Keratinocyte (primary cell): ENCODE results near the gene SPOP. TPM values are rescaled to one million over a fixed set of nuclear protein-coding genes. Genes with fewer than 3 reads are reported as not detected.

ENCODE experiments used
- DNase-seq: peaks from one replicate; pipeline ENCODE4 v3.0.0-alpha.2; 2011; ENCODE audit warnings: low read depth, missing footprints, low spot score
- FAIRE-seq: peaks from 2 replicates; lab custom pipeline; 2011; peaks lifted over from hg19 to GRCh38; lab: Jason Lieb, UNC
- H2AFZ ChIP-seq: 2 replicates; pipeline ENCODE4 v1.6.0; 2012; ENCODE audit warnings: low read length, control low read depth, inconsistent platforms; ENCODE audit not compliant: control insufficient read depth
- H3K27ac ChIP-seq: 2 replicates; pipeline ENCODE4 v1.5.1; 2011; ENCODE audit warnings: low read length; ENCODE audit not compliant: control insufficient read depth, insufficient read depth
- H3K27me3 ChIP-seq: 3 replicates; pipeline ENCODE4 v1.6.0; 2011; ENCODE audit warnings: low read length; ENCODE audit not compliant: control insufficient read depth, insufficient read depth; ENCODE audit errors: extremely low read depth
- H3K36me3 ChIP-seq, 2 experiments: 2 replicates in 1 of 2; 3 replicates in 1 of 2; pipeline ENCODE4 v1.5.1; 2011; ENCODE audit warnings: low read length in 2 of 2, mild to moderate bottlenecking in 1 of 2; ENCODE audit not compliant: control insufficient read depth in 2 of 2, insufficient read depth in 2 of 2; ENCODE audit errors: extremely low read depth in 1 of 2
- H3K4me1 ChIP-seq: 3 replicates; pipeline ENCODE4 v1.5.1; 2011; ENCODE audit warnings: low read length; ENCODE audit not compliant: control insufficient read depth, insufficient read depth; ENCODE audit errors: extremely low read depth
- H3K4me2 ChIP-seq: 3 replicates; pipeline ENCODE4 v1.6.0; 2011; ENCODE audit warnings: low read depth, low read length; ENCODE audit not compliant: control insufficient read depth, insufficient read depth; ENCODE audit errors: extremely low read depth
- H3K4me3 ChIP-seq, 3 experiments: fragments of 200-600 bp in 1 of 3; sonication (generic) in 1 of 3; 2 replicates in 2 of 3; 3 replicates in 1 of 3; pipeline ENCODE4 v1.5.1; 2011 to 2016; ENCODE audit warnings: low read length in 3 of 3, mild to moderate bottlenecking in 3 of 3, control low read depth in 2 of 3, inconsistent platforms in 1 of 3, low read depth in 1 of 3, mixed read lengths in 1 of 3, mixed run types in 1 of 3, moderate library complexity in 1 of 3; ENCODE audit not compliant: control insufficient read depth in 2 of 3, insufficient read depth in 2 of 3; ENCODE audit errors: extremely low read depth in 1 of 3
- H3K79me2 ChIP-seq: 2 replicates; pipeline ENCODE4 v1.6.0; 2012; ENCODE audit warnings: low read length; ENCODE audit not compliant: control insufficient read depth, insufficient read depth
- H3K9ac ChIP-seq: 3 replicates; pipeline ENCODE4 v1.6.0; 2011; ENCODE audit warnings: low read length; ENCODE audit not compliant: control insufficient read depth, insufficient read depth; ENCODE audit errors: extremely low read depth
- H3K9me1 ChIP-seq: 3 replicates; pipeline ENCODE4 v1.6.0; 2011; ENCODE audit warnings: low read length; ENCODE audit not compliant: control insufficient read depth, insufficient read depth; ENCODE audit errors: extremely low read depth
- H3K9me3 ChIP-seq: 2 replicates; pipeline ENCODE4 v1.5.1; 2012; ENCODE audit warnings: low read depth, low read length; ENCODE audit not compliant: control insufficient read depth
- H4K20me1 ChIP-seq: 3 replicates; pipeline ENCODE4 v1.6.0; 2011; ENCODE audit warnings: low read length; ENCODE audit not compliant: control insufficient read depth, insufficient read depth; ENCODE audit errors: extremely low read depth
- EZH2 ChIP-seq: IDR thresholded peaks from one replicate; pipeline ENCODE4 v1.6.1; 2012; ENCODE audit warnings: inconsistent platforms, mild to moderate bottlenecking, low read length, moderate library complexity
- dilution Hi-C: fragments of 300-500 bp; cut with MboI; formaldehyde crosslinking; loops from one replicate; pipeline ENCODE4 v1.7.0; 2020; ENCODE audit warnings: low sequenced_read_pairs; ENCODE audit not compliant: extremely low pct_ligation_motif_present
- polyA plus RNA-seq, 5 experiments: library from polyadenylated mRNA; depleted of rRNA in 3 of 5; stranded (reverse) in 3 of 5; stranded (forward) in 1 of 5; unstranded in 1 of 5; fragments of >200 nt; gene quantifications; 1 replicate in 1 of 5; 2 replicates in 3 of 5; 3 replicates in 1 of 5; pipeline versions ENCODE4 v1.2.1 to v1.2.3, GENCODE V29; 2011 to 2012; ENCODE audit warnings: missing spikeins in 2 of 5, low read depth in 1 of 5, low replicate concordance in 1 of 5
- TF ChIP-seq, protein P1 (sequence below), 3 experiments: IDR thresholded peaks in 1 of 3; conservative IDR thresholded peaks in 1 of 3; optimal IDR thresholded peaks in 1 of 3; 2 replicates in 2 of 3; 3 replicates in 1 of 3; pipeline versions ENCODE3 to v1.5.1; 2011; ENCODE audit warnings: low read length in 3 of 3, mild to moderate bottlenecking in 3 of 3, moderate library complexity in 2 of 3, control low read depth in 1 of 3, inconsistent platforms in 1 of 3; ENCODE audit not compliant: insufficient read depth in 2 of 3; ENCODE audit errors: extremely low read depth in 1 of 3

The SPOP gene
- polyA plus RNA-seq, 1 donor (not counting 4 experiments of a cell fraction or from before 2014, with no cell fraction given), result 27.5 TPM

DNA sequence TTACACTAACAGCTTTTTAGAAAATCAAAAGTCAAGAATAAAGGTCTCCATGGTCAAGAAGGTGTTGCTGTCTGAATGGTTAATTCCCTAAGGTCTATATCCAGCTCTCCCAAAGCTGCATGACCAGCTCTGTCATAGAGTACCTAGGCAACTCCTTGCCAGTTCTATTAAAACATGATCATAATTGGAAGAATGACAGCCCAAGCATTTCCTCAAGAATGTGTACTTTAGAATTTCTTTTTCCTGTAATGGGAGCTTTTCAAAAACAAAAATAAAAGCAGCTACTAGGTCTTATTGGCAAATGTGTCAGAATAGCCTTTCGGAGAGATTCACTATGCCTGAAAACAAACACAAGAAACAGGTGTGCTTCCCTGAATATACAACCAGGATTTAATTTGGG lies 7.9 kb downstream of the SPOP start:
- no peak for DNase-seq
- no peak overlapping the region for H3K9ac ChIP-seq
- dilution Hi-C loops, result no loop called here
- no peaks in the 10 kb centered on the region for H3K27me3 ChIP-seq
- FAIRE-seq, result no peak
- H3K9me3 ChIP-seq, result no peaks in the 10 kb centered on the region
- H3K27ac ChIP-seq, result no peak overlapping the region
- no peaks in the 10 kb centered on the region for H3K36me3 ChIP-seq
- H3K4me3 ChIP-seq, result no peak overlapping the region
- H3K4me1 ChIP-seq, result no peaks in the 10 kb centered on the region
- TF ChIP-seq, protein P1, sequence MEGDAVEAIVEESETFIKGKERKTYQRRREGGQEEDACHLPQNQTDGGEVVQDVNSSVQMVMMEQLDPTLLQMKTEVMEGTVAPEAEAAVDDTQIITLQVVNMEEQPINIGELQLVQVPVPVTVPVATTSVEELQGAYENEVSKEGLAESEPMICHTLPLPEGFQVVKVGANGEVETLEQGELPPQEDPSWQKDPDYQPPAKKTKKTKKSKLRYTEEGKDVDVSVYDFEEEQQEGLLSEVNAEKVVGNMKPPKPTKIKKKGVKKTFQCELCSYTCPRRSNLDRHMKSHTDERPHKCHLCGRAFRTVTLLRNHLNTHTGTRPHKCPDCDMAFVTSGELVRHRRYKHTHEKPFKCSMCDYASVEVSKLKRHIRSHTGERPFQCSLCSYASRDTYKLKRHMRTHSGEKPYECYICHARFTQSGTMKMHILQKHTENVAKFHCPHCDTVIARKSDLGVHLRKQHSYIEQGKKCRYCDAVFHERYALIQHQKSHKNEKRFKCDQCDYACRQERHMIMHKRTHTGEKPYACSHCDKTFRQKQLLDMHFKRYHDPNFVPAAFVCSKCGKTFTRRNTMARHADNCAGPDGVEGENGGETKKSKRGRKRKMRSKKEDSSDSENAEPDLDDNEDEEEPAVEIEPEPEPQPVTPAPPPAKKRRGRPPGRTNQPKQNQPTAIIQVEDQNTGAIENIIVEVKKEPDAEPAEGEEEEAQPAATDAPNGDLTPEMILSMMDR (optimal IDR thresholded peaks at IDR 0.05 in 1 of 3, IDR thresholded peaks at IDR 0.05 in 1 of 3, conservative IDR thresholded peaks at IDR 0.05 in 1 of 3; ENCODE audit: extremely low read depth in 1 of 3, insufficient read depth in 2 of 3, low read length in 3 of 3), result no peak
- no peak for TF ChIP-seq EZH2
- no peak overlapping the region for H2AFZ ChIP-seq
- H4K20me1 ChIP-seq, result no peaks in the 10 kb centered on the region
- no peak overlapping the region for H3K4me2 ChIP-seq
- H3K79me2 ChIP-seq, result peaks cover 46% of the 10 kb centered on the region
- no peaks in the 10 kb centered on the region for H3K9me1 ChIP-seq

DNA sequence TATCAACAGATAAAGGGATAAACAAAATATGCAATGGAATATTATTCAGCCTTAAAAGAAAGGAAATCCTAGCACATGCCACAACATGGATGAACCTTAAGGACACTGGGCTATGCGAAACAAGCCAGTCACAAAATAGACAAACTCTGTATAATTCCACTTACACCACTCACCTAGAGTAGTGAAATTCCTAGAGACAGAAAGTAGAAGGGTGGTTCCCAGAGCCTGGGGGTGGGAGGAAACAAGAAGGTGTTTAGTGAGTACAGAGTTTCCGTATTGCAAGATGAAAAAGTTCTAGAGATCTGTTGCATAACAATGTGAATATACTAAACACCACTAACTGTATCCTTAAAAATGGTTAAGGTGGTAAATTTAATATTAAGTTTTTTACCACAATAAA lies 10.0 kb downstream of the SPOP start:
- Histone ChIP-seq H4K20me1 (no peaks in the 10 kb centered on the region), H3K9ac (no peak overlapping the region), H3K27me3 (no peaks in the 10 kb centered on the region), H3K36me3 (no peaks in the 10 kb centered on the region), H3K4me3 (no peak overlapping the region), H3K4me2 (no peak overlapping the region), H3K27ac (no peak overlapping the region), H2AFZ (no peak overlapping the region), H3K79me2 (peaks cover 38% of the 10 kb centered on the region), H3K4me1 (no peaks in the 10 kb centered on the region), H3K9me3 (no peaks in the 10 kb centered on the region), H3K9me1 (no peaks in the 10 kb centered on the region)
- no peak for FAIRE-seq
- TF ChIP-seq EZH2, result no peak
- TF ChIP-seq, protein P1 (optimal IDR thresholded peaks at IDR 0.05 in 1 of 3, IDR thresholded peaks at IDR 0.05 in 1 of 3, conservative IDR thresholded peaks at IDR 0.05 in 1 of 3; ENCODE audit: extremely low read depth in 1 of 3, insufficient read depth in 2 of 3, low read length in 3 of 3), result no peak
- DNase-seq, result no peak
- dilution Hi-C loops, result no loop called here
